ENCODE measurements around the gene SUDS3.

DNA sequence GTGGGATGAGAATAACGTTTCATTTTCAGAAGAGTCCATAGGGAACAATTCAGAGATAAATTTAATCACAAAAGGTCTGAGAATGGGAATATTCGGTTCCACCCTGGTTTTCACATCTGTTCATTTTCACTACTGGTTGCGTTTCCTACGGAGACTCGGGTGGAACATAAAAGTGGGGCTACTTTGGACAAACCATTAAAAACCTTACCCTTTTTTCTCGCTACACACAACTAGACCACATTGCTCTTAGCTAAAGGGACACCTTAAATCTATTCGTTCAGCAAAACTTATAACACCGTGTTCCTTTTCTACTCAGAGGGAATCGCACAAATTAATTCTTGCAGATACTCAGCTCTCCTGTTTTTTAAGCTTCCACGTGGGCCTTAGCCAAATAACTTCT, 1.0 kb upstream of the SUDS3 start:
- TF ChIP-seq POLR2A (IDR thresholded peaks at IDR 0.05): no peak
- no peak for TF ChIP-seq EP300 (IDR thresholded peaks at IDR 0.05)
- TF ChIP-seq POLR2AphosphoS5 (IDR thresholded peaks at IDR 0.05): no peak

All from suprapubic skin (tissue), 4 donors.